HUDEP-2 (cell line): ENCODE measurements around the gene CSDE1.
"Not testable (repeated sequence)": the region's sequence is repeated elsewhere in the genome, so short reads cannot be mapped to it uniquely, and the experiment has no call there.

Source experiments
- DNase-seq, 76 experiments: peaks; one replicate each; lab custom pipeline; 2025; ENCODE audit not compliant: unreplicated experiment in 76 of 76; lab: John Stamatoyannopoulos, UW

CSDE1 gene

DNA sequence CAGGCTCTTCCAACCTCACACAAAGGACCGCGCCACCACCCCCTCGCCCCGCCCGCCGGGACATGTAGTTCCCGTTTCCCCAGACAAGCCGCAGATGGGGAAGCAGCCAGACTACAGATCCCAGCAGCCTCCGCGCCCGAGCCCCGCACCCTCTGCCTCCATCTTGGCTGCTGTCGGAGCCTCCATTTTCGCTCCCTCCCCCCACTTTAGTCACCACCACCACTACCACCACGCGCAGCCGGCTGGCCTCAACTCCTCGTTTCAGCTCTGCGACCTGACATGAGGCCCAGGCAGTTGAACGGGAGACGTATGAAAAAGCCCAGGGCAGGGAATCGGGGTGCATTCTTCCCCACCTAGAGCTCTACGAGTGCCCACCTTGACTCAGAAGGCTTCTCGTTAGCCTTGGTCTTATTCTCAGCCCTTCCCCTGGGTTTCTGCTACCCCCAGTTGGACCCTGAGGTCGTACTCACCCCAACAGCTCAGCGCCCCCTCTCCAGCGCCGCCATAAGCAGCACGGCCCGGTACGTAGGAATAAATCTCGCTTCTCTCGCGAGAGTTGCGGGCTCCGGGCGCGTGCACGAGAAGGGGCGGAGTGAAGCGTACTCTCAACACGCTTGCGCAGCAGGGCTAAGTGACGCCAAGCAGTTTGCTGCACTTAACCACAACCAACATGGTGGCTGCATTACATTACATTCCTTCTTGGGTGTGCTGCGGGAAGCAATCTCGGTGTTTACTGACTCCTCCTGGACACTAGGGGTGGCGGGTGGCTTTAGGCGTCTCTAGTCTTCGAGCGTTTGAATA is at the start of gene CSDE1:
TSS of gene CSDE1 (minus strand) at position 530 of the 801 bp plus-strand sequence. CDS start 18,094 bp downstream, outside the sequence.
- peak; percentile 24 to 97 (median 92) for DNase-seq

DNA sequence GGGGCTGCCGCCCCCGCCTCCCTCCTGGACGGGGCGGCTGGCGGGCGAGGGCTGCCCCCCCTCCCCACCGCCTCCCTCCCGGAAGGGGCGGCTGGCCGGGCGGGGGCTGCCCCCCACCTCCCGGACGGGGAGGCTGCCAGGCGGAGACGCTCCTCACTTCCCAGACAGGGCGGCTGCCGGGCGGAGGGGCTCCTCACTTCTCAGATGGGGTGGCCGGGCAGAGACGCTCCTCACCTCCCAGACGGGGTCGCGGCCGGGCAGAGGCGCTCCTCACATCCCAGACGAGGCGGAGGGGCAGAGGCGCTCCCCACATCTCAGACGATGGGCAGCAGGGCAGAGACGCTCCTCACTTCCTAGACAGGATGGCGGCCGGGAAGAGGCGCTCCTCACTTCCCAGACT is 46.7 kb upstream of the CSDE1 start:
- not testable (repeated sequence) for DNase-seq

DNA sequence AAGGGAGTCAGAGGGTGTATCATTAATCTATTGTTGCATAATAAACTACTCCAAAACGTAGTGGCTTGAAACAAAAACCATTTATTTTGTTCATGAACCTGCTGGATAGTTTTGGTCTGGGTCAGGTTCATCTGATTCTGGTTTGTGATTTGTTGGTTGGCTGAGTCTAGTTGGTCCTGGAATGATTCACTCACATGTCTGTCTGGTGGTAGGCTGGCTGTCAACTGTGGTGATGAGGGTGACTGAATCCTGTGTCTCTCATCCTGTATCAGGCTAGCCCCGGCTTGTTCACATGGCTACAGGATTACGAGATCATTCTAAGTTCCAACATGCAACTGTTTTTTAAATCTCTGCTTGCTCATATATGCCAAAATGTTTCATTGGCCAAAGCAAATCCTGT is 45.2 kb upstream of the CSDE1 start:
- no peak for DNase-seq

DNA sequence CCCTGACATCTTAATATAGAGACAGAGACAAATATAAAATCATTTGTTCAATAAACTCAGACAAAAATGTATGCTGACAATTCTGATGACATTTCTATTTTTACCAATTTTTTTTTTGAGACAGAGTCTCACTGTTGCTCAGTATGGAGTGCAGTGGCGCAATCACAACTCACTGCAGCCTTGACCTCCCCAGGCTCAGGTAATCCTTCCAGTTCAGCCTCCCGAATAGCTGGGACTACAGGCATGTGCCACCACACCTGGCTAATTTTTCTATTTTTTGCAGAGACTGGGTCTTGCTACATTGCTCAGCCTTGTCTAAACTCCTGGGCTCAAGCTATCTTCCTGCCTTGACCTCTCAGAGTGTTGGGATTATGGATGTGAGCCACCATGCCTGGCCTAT is 36.3 kb upstream of the CSDE1 start:
- no peak for DNase-seq

DNA sequence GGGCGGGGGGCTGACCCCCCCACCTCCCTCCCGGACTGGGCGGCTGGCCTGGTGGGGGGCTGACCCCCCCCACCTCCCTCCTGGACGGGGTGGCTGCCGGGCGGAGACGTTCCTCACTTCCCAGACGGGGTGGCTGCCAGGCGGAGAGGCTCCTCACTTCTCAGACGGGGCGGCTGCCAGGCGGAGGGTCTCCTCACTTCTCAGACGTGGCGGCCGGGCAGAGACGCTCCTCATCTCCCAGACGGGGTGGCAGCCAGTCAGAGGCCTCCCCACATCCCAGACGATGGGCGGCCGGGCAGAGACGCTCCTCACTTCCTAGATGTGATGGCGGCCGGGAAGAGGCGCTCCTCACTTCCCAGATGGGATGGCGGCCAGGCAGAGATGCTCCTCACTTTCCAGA is 32.8 kb upstream of the CSDE1 start:
- DNase-seq = not testable (repeated sequence)

DNA sequence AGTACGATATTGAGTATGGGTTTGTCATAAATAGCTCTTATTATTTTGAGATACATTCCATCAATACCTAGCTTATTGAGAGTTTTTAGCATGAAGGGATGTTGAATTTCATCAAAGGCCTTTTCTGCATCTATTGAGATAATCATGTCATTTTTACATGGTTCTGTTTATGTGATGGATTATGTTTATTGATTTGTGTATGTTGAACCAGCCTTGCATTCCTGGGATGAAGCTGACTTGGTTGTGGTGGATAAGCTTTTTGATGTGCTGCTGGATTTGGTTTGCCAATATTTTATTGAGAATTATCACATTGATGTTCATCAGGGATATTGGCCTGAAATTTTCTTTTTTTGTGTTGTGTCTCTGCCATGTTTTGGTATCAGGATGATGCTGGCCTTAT is 28.7 kb upstream of the CSDE1 start:
- not testable (repeated sequence) for DNase-seq

DNA sequence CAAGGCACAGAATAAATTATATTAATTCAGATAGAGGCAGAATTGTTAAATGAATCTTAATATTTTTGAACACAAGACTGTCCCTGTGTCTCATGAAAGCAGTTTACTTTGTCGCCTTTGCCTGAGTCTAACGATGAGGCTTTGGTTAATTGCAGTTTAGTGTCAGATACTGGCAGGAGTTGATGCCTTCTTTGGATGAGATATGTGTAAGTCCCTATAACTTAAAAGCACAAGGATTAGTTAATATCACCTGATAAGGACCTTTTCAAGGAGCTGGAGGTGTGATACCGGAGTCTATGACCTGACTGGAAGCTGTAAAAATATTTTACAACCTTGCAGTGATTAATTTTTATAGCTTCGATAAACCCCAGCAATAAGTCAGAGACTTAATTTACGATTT is 24.7 kb upstream of the CSDE1 start:
- no peak for DNase-seq

DNA sequence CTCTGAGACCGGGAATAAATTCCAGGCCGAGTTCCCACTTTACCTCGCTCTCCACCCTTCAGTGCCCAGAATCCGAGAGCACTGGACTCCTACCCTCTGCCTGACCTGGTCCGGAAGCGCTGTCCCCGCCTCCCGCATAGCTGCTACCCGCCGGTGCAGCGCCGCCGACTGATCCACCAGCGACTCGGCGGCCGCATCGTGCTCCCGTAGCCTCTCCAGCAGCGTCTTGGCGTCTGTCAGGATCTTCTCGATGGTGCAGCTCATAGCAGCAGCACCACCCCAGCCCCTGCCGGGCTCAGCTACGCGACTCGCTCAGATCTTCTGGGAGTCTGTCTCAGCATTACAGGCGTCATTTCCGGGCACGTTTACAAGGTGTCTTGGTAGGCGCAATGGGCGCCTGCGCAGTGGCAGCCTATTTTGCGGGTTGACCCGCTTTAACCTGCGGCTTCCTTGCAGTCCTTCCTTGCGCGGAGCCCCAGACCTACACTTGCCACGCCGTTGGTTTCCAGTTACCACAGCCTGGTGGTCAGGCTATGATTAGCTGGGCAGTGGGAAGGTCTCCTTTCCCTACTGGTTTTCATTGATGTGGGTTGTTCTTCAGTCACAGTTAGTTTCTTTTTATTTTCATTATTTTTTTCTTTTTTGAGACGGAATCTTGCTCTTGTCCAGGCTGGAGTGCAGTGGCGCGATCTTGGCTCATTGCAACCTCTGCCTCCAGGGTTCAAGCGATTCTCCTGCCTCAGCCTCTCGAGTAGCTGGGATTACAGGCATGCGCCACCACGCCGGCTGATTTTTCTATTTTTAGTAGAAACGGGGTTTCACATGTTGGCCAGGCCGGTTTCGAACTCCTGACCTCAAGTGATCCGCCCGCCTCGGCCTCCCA is 22.8 kb upstream of the CSDE1 start, which contains the start of gene SIKE1:
TSS of gene SIKE1 (minus strand) at position 342 of the 883 bp plus-strand sequence. CDS start at position 264, 78 bp downstream.
- DNase-seq = peak; percentile 11 to 93 (median 84)

DNA sequence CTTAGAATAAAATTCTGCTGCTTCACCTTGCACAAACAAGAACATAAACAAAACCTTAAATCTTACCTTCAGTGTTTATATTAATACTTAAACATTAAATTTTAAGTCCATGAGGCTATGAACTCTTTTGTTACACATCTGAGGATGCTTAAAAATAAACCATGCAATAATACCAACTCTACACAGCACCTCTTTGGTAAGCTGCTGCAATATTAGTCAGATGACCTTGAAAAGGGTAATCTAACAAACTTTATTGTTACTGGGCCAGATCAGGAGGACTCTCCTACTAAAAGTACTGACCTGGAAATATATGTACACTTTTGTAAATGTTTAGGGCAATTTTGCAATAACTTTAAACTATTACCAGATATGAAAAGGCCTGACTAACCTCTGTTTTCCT is 21.9 kb upstream of the CSDE1 start:
- no peak for DNase-seq

DNA sequence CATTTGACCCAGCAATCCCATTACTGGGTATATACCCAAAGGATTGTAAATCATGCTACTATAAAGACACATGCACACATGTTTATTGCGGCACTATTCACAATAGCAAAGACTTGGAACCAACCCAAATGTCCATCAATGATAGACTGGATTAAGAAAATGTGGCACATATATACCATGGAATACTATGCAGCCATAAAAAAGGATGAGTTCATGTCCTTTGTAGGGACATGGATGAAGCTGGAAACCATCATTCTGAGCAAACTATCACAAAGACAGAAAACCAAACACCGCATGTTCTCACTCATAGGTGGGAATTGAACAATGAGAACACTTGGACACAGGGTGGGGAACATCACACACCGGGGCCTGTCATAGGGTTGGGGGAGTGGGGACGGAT is 18.9 kb upstream of the CSDE1 start:
- not testable (repeated sequence) for DNase-seq

DNA sequence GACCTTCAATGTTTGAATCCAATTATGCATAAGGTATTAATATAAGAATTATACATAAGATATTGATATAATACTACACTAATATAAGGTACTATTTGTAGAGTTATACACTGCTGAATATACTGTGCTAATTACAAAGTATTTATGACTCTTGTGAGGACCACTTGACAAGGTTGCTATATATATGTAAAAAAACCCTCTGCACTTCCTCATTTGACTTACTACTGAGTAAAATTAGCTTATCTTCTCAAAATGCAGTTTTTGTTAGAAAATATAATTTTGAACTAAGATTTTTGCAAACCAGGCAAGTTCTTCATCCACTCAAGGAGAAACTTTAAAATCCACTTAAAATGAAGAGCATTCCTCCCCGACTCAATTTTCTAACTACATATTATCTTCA is 14.2 kb upstream of the CSDE1 start:
- no peak for DNase-seq

DNA sequence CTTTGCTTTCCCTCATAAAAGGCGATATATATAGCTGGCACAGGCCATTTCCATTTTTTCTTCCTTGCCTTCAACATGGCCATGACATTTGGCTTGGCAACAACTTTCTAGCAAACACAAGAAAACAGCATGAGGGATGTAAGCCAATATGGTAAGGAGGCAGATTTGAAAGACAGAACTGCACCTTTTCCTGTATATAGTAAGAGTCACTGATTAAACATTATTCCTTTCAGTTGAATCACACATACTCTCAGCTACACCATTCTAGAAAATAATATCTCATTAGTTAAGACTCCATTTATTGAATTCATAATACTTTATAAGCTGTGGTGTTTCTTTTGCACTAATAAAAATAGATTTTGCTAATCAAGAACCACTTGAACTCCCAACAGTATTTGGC is 13.2 kb upstream of the CSDE1 start:
- no peak for DNase-seq

DNA sequence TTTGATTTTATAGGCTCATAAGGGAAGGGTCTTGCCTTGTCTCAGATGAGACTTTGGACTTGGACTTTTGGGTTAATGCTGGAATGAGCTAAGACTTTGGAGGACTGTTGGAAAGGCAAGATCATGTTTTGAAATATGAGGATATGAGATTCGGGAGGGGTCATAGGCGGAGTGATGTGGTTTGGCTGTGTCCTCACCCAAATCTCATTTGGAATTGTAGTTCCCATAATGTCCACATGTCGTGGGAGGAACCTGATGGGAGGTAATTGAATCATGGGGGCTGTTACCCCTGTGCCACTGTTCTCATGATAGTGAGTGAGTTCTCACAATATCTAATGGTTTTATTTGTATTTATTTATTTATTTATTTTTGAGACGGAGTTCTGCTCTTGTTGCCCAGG is 6.9 kb upstream of the CSDE1 start:
- peak in 1 of 76 experiments; percentile 6 for DNase-seq

DNA sequence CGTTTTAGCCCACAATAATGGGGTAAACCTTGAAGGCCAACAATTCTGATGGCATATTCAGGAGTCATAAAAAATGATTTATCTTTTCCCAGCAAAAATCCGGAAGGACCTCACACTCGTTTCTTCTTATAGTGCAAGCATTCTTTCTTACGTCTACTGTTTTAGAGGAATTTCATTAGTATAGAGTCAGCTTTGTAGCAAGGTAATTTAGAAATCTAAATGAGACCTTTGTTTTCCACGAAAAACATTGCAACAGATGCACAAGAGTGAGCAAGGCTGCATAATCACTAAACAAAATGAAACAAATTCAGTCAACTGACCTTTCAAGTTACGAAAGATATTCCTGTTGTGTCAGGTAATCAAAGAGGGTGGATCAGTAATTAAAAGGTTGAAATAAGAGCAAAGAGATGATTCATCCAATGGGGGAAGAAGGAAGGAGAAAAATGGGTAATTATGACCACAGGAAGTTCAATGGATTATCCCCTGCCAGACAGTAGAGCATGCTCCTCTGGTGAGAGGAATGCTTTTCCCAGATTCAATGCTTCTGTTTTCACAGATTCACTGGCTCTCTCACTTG is 560 bp upstream of the CSDE1 start:
- no peak for DNase-seq

DNA sequence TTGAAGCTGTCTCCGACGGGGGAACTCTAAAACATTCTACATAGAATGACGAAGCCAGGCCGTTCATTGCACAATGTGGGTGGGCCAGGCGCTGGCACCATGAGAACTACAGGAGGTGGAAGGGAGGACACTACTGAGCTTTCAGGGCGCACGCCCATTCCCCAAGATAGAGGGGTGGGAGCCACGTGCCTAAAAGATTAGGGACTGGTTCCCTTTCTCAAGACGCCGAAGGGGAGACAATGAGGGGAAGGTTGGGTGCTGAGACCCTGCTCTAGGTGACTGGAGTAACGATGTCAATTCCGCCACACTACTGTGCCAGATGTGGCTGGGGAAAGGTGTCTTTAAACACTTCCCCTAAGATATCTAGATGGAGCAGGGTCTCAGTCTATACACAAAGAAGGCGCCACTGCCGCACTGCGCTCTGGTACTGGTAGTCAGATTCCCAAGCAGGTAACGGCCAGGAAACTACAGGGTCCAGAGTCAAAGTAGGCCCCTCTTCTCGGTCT is 782 bp downstream of the CSDE1 start:
- peak in 27 of 76 experiments; percentile 0 to 37 (median 17) for DNase-seq

DNA sequence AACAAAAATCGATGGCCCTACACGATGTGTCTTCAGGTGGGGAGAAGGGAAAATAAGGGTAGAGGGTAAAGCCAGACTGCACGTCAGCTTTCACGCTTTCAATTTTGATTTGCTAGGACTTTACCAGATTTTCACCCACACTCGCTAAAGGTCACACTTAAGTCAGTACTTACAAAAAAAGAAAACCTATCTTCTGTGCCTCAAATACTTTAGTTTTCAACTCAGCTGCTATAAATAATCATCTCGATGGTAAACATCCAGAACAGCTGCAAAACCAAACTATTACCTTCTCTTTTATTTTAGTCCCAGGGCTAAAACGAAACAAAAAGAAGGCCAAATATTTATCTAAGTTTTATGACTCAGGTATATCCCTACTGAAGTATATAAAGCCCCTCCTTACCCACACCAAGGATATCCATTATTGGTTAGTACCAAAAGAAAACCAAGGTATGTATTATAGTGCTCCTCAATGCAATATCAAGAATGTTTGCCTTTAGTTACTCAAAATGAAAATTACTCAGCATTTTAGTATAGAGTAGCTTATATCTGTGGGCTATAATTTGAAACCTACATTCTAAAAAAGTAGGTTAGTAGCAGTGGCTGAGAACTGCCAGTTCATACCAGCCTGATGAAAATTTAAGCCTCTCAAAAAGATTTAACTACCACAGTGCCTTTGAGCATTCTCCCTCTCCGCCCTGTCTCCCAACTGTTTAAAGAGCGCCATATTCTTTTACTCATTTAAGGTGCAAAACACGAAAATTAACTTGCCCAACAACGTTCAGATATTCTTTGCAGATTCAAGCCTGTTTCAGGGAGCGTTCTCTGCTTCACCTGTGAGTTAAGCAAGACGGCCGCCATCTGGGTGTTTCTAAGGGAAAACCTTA is 1.5 kb downstream of the CSDE1 start:
- DNase-seq = no peak

DNA sequence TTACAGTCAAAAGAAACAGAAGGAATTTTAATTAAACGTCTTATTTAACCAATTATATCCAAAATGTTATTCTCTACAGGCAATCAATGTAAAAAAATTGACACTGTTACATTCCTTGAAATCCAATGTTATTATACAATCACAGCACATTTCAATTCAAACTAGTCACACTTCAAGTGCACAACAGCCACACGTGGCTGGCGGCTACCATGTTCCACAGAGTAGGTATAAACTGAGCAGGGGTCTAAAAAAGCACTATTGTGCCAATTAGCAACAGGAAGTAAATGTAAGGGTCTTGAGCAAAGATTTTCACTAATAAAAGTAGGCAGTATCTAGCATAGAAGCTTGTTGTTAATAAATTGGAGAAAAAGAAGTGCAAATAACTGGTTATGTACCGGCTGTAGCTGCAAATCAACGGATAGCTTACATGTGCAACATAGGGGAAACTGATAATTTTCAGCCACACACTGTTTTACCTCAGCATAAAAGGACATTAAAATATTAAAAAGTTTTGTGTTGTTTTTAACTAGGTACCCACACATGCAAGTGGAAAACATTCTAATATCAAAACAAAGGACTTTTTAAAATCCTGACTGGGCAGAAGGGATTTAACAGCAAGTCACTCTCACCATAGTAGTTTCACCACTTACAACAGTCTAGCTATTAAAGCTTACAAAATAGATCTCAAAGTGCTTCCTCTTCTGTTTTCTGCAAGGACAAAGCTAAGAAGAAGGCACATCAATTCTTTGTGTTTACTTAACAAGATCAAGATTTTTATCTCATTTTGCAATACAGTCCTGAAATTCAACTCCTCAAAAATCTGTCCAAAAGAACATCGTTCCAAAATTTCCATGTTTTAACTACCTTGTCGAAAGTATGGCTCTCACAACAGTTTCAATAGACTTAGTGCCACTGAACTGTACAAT is 2.5 kb downstream of the CSDE1 start:
- DNase-seq = no peak

DNA sequence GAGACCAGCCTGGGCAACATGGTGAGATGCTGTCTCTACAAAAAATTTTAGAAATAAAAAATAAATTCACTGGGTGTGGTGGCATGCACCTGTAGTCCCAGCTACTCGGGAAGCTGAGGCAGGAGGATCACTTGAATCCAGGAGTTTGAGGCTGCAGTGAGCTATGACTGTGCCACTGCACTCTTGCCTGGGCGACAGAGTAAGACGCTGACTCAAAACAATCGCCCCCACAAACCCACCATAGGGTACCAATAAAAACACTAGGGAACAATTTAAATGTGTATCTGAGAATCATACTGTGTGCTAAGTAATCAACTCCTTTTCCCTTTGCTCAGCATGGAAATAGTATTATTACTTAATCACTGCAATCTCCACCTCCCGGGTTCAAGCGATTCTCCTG is 4.1 kb downstream of the CSDE1 start:
- not testable (repeated sequence) for DNase-seq

DNA sequence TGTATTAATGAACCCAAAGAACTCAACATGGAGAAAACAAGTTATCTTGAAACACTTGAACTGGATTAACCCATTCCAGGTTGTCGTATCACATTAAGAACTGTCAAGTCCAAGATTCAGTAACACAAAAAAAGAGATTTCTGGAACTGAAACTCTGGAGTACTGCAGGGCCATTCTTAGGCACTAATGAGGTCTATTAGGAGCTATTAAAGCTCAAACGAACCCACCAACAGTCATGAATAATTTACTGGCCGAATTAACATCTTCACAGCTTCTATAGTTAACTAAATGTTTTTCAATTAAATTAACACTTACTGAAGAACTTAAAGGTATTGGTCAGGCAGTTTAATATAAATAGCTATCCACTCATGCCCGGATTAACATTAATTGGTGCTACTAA is 4.6 kb downstream of the CSDE1 start:
- DNase-seq = no peak
